Heart left ventricle (tissue), 16 donors: ENCODE results near the gene ZNF804A. TPM values are rescaled to one million over a fixed set of nuclear protein-coding genes. Genes with fewer than 3 reads are reported as not detected.

Experiments
- ATAC-seq, 4 donors: fragments of 200-7000 bp; cut with Tn5 transposase; one replicate each; pipeline ENCODE4 v1.9.1; 2020 to 2022; ENCODE audit warnings: moderate library complexity in 4 of 4, mild to moderate bottlenecking in 3 of 4, moderate number of reproducible peaks in 1 of 4
- DNase-seq, 5 donors: peaks; one replicate each; pipeline ENCODE4 v3.0.0-alpha.2; 2020
- H3K27ac ChIP-seq, 12 donors: fragments of 200-600 bp; sonication (generic) in 4 of 12; one replicate each; pipeline versions ENCODE4 v1.5.0 to v1.8.0; 2016 to 2022; ENCODE audit warnings: mild to moderate bottlenecking in 2 of 12
- H3K27me3 ChIP-seq, 9 donors: fragments of 200-600 bp; sonication (generic) in 2 of 9; one replicate each; pipeline versions ENCODE4 v1.5.1 to v1.8.0; 2016 to 2022; ENCODE audit warnings: mild to moderate bottlenecking in 3 of 9
- H3K36me3 ChIP-seq, 9 donors: fragments of 200-600 bp; sonication (generic) in 2 of 9; one replicate each; pipeline versions ENCODE4 v1.5.0 to v1.8.0; 2018 to 2022; ENCODE audit warnings: mild to moderate bottlenecking in 2 of 9
- H3K4me1 ChIP-seq, 12 donors: fragments of 200-600 bp; sonication (generic) in 4 of 12; one replicate each; pipeline versions ENCODE4 v1.5.0 to v1.8.0; 2016 to 2022; ENCODE audit warnings: mild to moderate bottlenecking in 3 of 12
- H3K4me3 ChIP-seq, 12 donors: fragments of 200-600 bp; sonication (generic) in 4 of 12; one replicate each; pipeline versions ENCODE4 v1.5.0 to v1.8.0; 2017 to 2022; ENCODE audit warnings: mild to moderate bottlenecking in 9 of 12, moderate library complexity in 4 of 12
- H3K9me3 ChIP-seq, 12 donors: fragments of 200-600 bp; sonication (generic) in 4 of 12; one replicate each; pipeline versions ENCODE4 v1.5.0 to v1.8.0; 2016 to 2022; ENCODE audit warnings: mild to moderate bottlenecking in 1 of 12
- POLR2A ChIP-seq, 2 donors: fragments of 450-650 bp; IDR thresholded peaks; one replicate each; pipeline ENCODE4 v1.6.1; 2017; ENCODE audit warnings: antibody characterized with exemption in 2 of 2, mild to moderate bottlenecking in 2 of 2, moderate library complexity in 2 of 2
- WGBS, 4 donors: extraction: QIAGEN DNeasy Blood & Tissue Kit in 2 of 4; methylation state at CpG; one replicate each; pipeline versions ENCODE4 v1.1.5 to v1.1.7; 2013 to 2018; 5-methylcytosine and 5-hydroxymethylcytosine counted together
- intact Hi-C, 10 donors: fragments of 100-400 bp; cut with DNase I; formaldehyde crosslinking; loops; one replicate each; pipeline versions ENCODE4 v1.11.1 to v1.14.2; 2022
- polyA plus RNA-seq, 2 donors: library from polyadenylated mRNA; stranded (reverse); fragments of 200-250 nt; gene quantifications; one replicate each; pipeline ENCODE4 v1.2.3, GENCODE V29; 2013
- total RNA-seq, 9 donors: library from RNA; depleted of rRNA in 2 of 9; stranded (reverse); fragments of >200 nt in 2 of 9; fragmentation: NEBNext Ultra II Directional in 3 of 9; extraction: Animal tissue kit (Norgen Biotek cat#: 25700) in 3 of 9; gene quantifications; one replicate each; pipeline versions ENCODE4 v1.1.0 to v1.2.4, GENCODE V29; 2016 to 2023
- TF ChIP-seq, protein P1 (sequence below), 12 donors: fragments of 200-600 bp; sonication (generic) in 4 of 12; IDR thresholded peaks; one replicate each; pipeline versions ENCODE4 v1.5.0 to v1.8.0; 2018 to 2022; ENCODE audit warnings: antibody characterized with exemption in 12 of 12, mild to moderate bottlenecking in 5 of 12
- donor health status: ischemic (EF 13 %, LVEDD 7.1; RV severe dilation, severe dysfunction).
- donor health status: healthy with polysubstance abuse.
- donor health status: DM: no; HTN: yes; CAD: no.
- donor health status: DM: no; HTN: no; CAD: no.
- donor health status: ischemic (EF 25% LVEDD 6.9; RV normal size, moderate dysfunction).
- donor health status: ischemic (EF 25% LVEDD 5.7; RV mildly dilated, moderate dysfunction).
- donor health status: healthy.
- donor health status: DM: yes; HTN: yes; CAD: no.
- donor health status: ischemic (EF 35%, LVEDD 5.7; RV mildly dilated, moderate dysfunction).
- donor health status: nonischemic (EF 11% LVEDD 7.7; RV severe dilation, severe dysfunction).
- donor health status: DM: yes; HTN: yes; CAD: no.
- donor health status: PGD.
- donor health status: ischemic (EF 29% LVEDD 5.4; RV normal size, mild dysfunction).
- donor health status: nonischemic (EF 23%, LVEDD 6.1; RV moderate dilation, normal function).

ZNF804A gene
- total and polyA plus RNA-seq, 11 donors = 0.06 to 0.08 TPM; not detected in 9

DNA sequence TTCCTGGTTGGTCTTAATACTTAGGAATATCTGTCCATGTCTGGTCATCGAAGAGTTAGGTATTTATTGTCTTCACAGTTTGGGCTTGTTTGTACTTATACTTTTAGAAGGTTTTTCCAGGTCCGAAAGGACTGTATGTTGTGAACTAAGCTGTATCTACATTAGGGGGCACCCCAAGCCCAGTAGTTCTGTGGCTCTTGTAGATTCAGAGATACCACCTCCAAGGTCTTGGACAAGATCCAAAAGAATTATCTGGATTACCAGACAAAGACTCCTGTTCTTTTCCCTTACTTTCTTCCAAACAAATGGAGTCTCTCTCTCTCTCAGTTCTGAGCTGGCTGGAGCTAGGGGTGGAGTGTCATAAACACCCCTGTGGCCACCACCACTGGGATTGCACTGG lies 328.7 kb downstream of the ZNF804A start:
- Histone ChIP-seq H3K4me1 (no peaks in the 10 kb centered on the region), H3K4me3 (no peak overlapping the region), H3K27ac (no peak overlapping the region), H3K27me3 (no peaks in the 10 kb centered on the region), H3K36me3 (no peaks in the 10 kb centered on the region), H3K9me3 (peaks cover 0 to 42% (median 18%) of the 10 kb centered on the region in 12 donors)
- 85 to 90% (median 89%) methylated on average over 2 of the region's 2 CpGs for WGBS, 4 donors
- TF ChIP-seq POLR2A (IDR thresholded peaks at IDR 0.05) = no peak
- TF ChIP-seq, protein P1, sequence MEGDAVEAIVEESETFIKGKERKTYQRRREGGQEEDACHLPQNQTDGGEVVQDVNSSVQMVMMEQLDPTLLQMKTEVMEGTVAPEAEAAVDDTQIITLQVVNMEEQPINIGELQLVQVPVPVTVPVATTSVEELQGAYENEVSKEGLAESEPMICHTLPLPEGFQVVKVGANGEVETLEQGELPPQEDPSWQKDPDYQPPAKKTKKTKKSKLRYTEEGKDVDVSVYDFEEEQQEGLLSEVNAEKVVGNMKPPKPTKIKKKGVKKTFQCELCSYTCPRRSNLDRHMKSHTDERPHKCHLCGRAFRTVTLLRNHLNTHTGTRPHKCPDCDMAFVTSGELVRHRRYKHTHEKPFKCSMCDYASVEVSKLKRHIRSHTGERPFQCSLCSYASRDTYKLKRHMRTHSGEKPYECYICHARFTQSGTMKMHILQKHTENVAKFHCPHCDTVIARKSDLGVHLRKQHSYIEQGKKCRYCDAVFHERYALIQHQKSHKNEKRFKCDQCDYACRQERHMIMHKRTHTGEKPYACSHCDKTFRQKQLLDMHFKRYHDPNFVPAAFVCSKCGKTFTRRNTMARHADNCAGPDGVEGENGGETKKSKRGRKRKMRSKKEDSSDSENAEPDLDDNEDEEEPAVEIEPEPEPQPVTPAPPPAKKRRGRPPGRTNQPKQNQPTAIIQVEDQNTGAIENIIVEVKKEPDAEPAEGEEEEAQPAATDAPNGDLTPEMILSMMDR (IDR thresholded peaks at IDR 0.05) = no peak
- no peak for ATAC-seq
- DNase-seq = no peak
- intact Hi-C loops = no loop called here

DNA sequence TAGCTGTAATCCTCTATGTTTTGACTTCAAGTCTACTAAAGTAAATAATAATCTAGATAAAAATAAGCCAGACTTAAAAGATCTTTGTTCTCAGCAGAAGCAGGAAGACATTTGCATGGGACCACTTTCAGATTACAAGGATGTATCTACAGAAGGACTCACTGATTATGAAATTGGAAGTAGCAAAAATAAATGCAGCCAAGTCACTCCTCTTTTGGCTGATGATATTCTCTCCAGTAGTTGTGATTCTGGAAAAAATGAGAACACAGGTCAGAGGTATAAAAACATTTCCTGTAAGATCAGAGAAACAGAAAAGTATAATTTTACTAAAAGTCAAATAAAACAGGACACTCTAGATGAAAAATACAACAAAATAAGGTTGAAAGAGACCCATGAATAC lies 338.4 kb downstream of the ZNF804A start:
- Histone ChIP-seq H3K9me3 (peaks cover 0 to 3% (median 0%) of the 10 kb centered on the region in 12 donors), H3K36me3 (no peaks in the 10 kb centered on the region), H3K27me3 (no peaks in the 10 kb centered on the region), H3K27ac (no peak overlapping the region), H3K4me1 (no peaks in the 10 kb centered on the region), H3K4me3 (no peak overlapping the region)
- TF ChIP-seq, protein P1 (IDR thresholded peaks at IDR 0.05) = no peak
- TF ChIP-seq POLR2A (IDR thresholded peaks at IDR 0.05) = no peak
- ATAC-seq = no peak
- no peak for DNase-seq
- intact Hi-C loops = no loop called here

GRCh38 chr2:184938221-184938985 lies 340.1 kb downstream of the ZNF804A start:
- Histone ChIP-seq H3K9me3 (peaks cover 0 to 3% (median 0%) of the 10 kb centered on the region in 12 donors), H3K27me3 (no peaks in the 10 kb centered on the region), H3K36me3 (no peaks in the 10 kb centered on the region), H3K4me3 (no peak overlapping the region), H3K27ac (no peak overlapping the region), H3K4me1 (no peaks in the 10 kb centered on the region)
- TF ChIP-seq POLR2A (IDR thresholded peaks at IDR 0.05) = no peak
- TF ChIP-seq, protein P1 (IDR thresholded peaks at IDR 0.05) = no peak
- ATAC-seq (no peak), DNase-seq (no peak)
- intact Hi-C loops = no loop called here
- WGBS, 4 donors = 57 to 63% (median 62%) methylated on average over 5 of the region's 5 CpGs

- TF ChIP-seq, protein P1 (IDR thresholded peaks at IDR 0.05) = no peak
- TF ChIP-seq POLR2A (IDR thresholded peaks at IDR 0.05) = no peak
- no peak overlapping the region for H3K27ac ChIP-seq
- H3K9me3 ChIP-seq = peaks cover 0 to 4% (median 0%) of the 10 kb centered on the region in 12 donors
- DNase-seq (no peak), ATAC-seq (no peak)
- H3K27me3 ChIP-seq = no peaks in the 10 kb centered on the region
- H3K36me3 ChIP-seq = no peaks in the 10 kb centered on the region
- no peak overlapping the region for H3K4me3 ChIP-seq
- WGBS, 4 donors = 52 to 57% (median 56%) methylated on average over 4 of the region's 4 CpGs
- intact Hi-C loops = no loop called here
- H3K4me1 ChIP-seq = no peaks in the 10 kb centered on the region
Observed at GRCh38 chr2:184945326-184945725, 347.0 kb downstream of the ZNF804A start.
